ENCODE results near the gene MED12L.

The MED12L gene

GRCh38 chr3:151431940-151432339, 346.5 kb downstream of the MED12L start:
- no peak for DNase-seq

GRCh38 chr3:151432616-151433372, 347.3 kb downstream of the MED12L start:
- DNase-seq, result no peak

- DNase-seq, result peak in 1 of 2 donors; percentile 12
Measured at GRCh38 chr3:151434151-151434890, 348.9 kb downstream of the MED12L start.

- DNase-seq, result no peak
Measured at GRCh38 chr3:151436675-151437446, 351.4 kb downstream of the MED12L start.

- DNase-seq, result no peak
Measured at GRCh38 chr3:151437906-151438305, 352.4 kb downstream of the MED12L start.

- DNase-seq, result peak; percentile 42 to 92
Measured at GRCh38 chr3:151439652-151440125, 354.2 kb downstream of the MED12L start.

- no peak for DNase-seq
Measured at GRCh38 chr3:151440940-151441339, 355.5 kb downstream of the MED12L start.

GRCh38 chr3:151443583-151443982, 358.1 kb downstream of the MED12L start:
- DNase-seq, result no peak

- peak; percentile 10 to 37 for DNase-seq
Measured at GRCh38 chr3:151445273-151446001, 360.0 kb downstream of the MED12L start.

- DNase-seq, result no peak
Measured at GRCh38 chr3:151446002-151446340, 360.5 kb downstream of the MED12L start.

- DNase-seq, result no peak
Measured at GRCh38 chr3:151452368-151452767, 366.9 kb downstream of the MED12L start.

GRCh38 chr3:151452841-151453240, 367.4 kb downstream of the MED12L start:
- DNase-seq, result no peak

GRCh38 chr3:151456065-151456464, 370.6 kb downstream of the MED12L start:
- DNase-seq, result no peak

GRCh38 chr3:151459358-151459757, 373.9 kb downstream of the MED12L start:
- DNase-seq, result no peak

GRCh38 chr3:151460228-151460627, 374.8 kb downstream of the MED12L start:
- no peak for DNase-seq

- DNase-seq, result no peak
Measured at GRCh38 chr3:151460774-151461450, 375.4 kb downstream of the MED12L start, which contains the start of gene IGSF10. TSS of gene IGSF10 (minus strand) at chr3:151461061. CDS start at chr3:151458709, 2,352 bp downstream.

- no peak for DNase-seq
Measured at GRCh38 chr3:151462278-151462780, 376.9 kb downstream of the MED12L start.

- no peak for DNase-seq
Measured at GRCh38 chr3:151462991-151463390, 377.5 kb downstream of the MED12L start.

- peak; percentile 3 to 9 for DNase-seq
Measured at GRCh38 chr3:151467069-151467468, 381.6 kb downstream of the MED12L start.

- peak; percentile 39 to 85 for DNase-seq
Measured at GRCh38 chr3:151468284-151468917, 382.9 kb downstream of the MED12L start.

GRCh38 chr3:151476344-151477018, 391.0 kb downstream of the MED12L start:
- no peak for DNase-seq

Data from inflammatory macrophage treated with lipopolysaccharide for 1 hour (primary cell).